Fibroblast of villous mesenchyme (primary cell): ENCODE results near the gene COL6A3. TPM values are rescaled to one million over a fixed set of nuclear protein-coding genes. Genes with fewer than 3 reads are reported as not detected.
A peak's percentile ranks its signal among the peaks of the same experiment; 100 is the strongest.

Source experiments
- DNase-seq: peaks from one replicate; pipeline ENCODE4 v3.0.0-alpha.2; 2010; ENCODE audit warnings: low read depth
- H3K4me3 ChIP-seq: 2 replicates; pipeline ENCODE4 v1.5.1; 2011; ENCODE audit warnings: low read depth, mild to moderate bottlenecking, low read length
- CTCF ChIP-seq: IDR thresholded peaks from 2 replicates; pipeline ENCODE4 v1.5.1; 2012; ENCODE audit warnings: low read depth, mild to moderate bottlenecking, low read length; ENCODE audit not compliant: insufficient read depth
- total RNA-seq: library from RNA; depleted of rRNA; stranded (reverse); fragments of >200 nt; gene quantifications from 2 replicates; pipeline ENCODE4 v1.2.3, GENCODE V29; 2012

Gene COL6A3
- total RNA-seq, 1 donor: 1,329 TPM

- DNase-seq: peak; percentile 56
- TF ChIP-seq CTCF: peak; percentile 2
- H3K4me3 ChIP-seq: peak overlapping the region; percentile 81
Observed at GRCh38 chr2:237408335-237409000, 5.5 kb downstream of the COL6A3 start.

- TF ChIP-seq CTCF: no peak
- peak overlapping the region; percentile 25 for H3K4me3 ChIP-seq
- no peak for DNase-seq
Observed at GRCh38 chr2:237407700-237408099, 6.3 kb downstream of the COL6A3 start.

GRCh38 chr2:237406371-237406895 is 7.5 kb downstream of the COL6A3 start:
- no peak overlapping the region for H3K4me3 ChIP-seq
- DNase-seq: no peak
- TF ChIP-seq CTCF: no peak

GRCh38 chr2:237405605-237406004 is 8.4 kb downstream of the COL6A3 start:
- no peak for TF ChIP-seq CTCF
- no peak overlapping the region for H3K4me3 ChIP-seq
- no peak for DNase-seq

- peak; percentile 57 for DNase-seq
- no peak for TF ChIP-seq CTCF
- H3K4me3 ChIP-seq: no peak overlapping the region
Observed at GRCh38 chr2:237405006-237405559, 8.9 kb downstream of the COL6A3 start.

- no peak overlapping the region for H3K4me3 ChIP-seq
- TF ChIP-seq CTCF: no peak
- DNase-seq: no peak
Observed at GRCh38 chr2:237404413-237404812, 9.6 kb downstream of the COL6A3 start.
